Glutamatergic neuron (in vitro differentiated cells): Measurements from ENCODE around the gene QDPR. TPM values are rescaled to one million over a fixed set of nuclear protein-coding genes. Genes with fewer than 3 reads are reported as not detected.

Experiments used
- DNase-seq: peaks from one replicate; pipeline ENCODE4 v3.0.0; 2022
- H3K27ac Mint-ChIP-seq: one replicate; pipeline ENCODE4 v1.8.0; 2020; ENCODE audit warnings: mild to moderate bottlenecking, mixed read lengths, inconsistent platforms; ENCODE audit not compliant: unreplicated experiment
- H3K27me3 Mint-ChIP-seq: one replicate; pipeline ENCODE4 v1.8.0; 2020; ENCODE audit warnings: mild to moderate bottlenecking, moderate library complexity, mixed read lengths, inconsistent platforms; ENCODE audit not compliant: unreplicated experiment
- H3K36me3 Mint-ChIP-seq: one replicate; pipeline ENCODE4 v1.8.0; 2020; ENCODE audit warnings: mild to moderate bottlenecking, mixed read lengths, inconsistent platforms; ENCODE audit not compliant: unreplicated experiment
- H3K4me1 Mint-ChIP-seq: one replicate; pipeline ENCODE4 v1.8.0; 2020; ENCODE audit warnings: mild to moderate bottlenecking, low read depth, mixed read lengths, inconsistent platforms; ENCODE audit not compliant: unreplicated experiment
- H3K4me3 Mint-ChIP-seq: one replicate; pipeline ENCODE4 v1.8.0; 2020; ENCODE audit warnings: mild to moderate bottlenecking, mixed read lengths, inconsistent platforms; ENCODE audit not compliant: unreplicated experiment
- H3K9me3 Mint-ChIP-seq: one replicate; pipeline ENCODE4 v1.8.0; 2020; ENCODE audit warnings: mild to moderate bottlenecking, moderate library complexity, mixed read lengths, inconsistent platforms; ENCODE audit not compliant: unreplicated experiment
- total RNA-seq: library from RNA; stranded (reverse); fragmentation: NEBNext Ultra II Directional; extraction: Animal tissue kit (Norgen Biotek cat#: 25700); gene quantifications from one replicate; pipeline ENCODE4 v1.2.1, GENCODE V29; 2021; ENCODE audit not compliant: unreplicated experiment
- TF ChIP-seq, protein P1 (sequence below): fragments of 200-600 bp; sonication (generic); IDR thresholded peaks from one replicate; pipeline ENCODE4 v1.5.0; 2021; ENCODE audit not compliant: partially characterized antibody, unreplicated experiment

Gene QDPR
- total RNA-seq, 1 donor from 2014 or later = 31.6 TPM

DNA sequence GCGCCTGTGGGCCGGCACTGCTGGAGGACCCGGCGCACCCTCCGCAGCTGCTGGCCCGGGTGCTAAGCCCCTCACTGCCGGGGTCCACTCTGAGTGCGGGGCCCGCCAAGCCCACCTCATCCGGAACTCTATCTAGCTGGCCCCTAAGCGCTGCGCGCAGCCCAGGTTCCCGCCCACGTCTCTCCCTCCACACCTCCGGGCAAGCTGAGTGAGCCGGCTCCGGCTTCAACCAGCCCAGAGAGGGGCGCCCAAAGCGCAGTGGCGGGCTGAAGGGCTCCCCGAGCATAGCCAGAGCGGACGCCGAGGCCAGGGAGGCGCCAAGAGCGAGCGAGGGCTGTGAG lies 75.2 kb downstream of the QDPR start:
- TF ChIP-seq, protein P1, sequence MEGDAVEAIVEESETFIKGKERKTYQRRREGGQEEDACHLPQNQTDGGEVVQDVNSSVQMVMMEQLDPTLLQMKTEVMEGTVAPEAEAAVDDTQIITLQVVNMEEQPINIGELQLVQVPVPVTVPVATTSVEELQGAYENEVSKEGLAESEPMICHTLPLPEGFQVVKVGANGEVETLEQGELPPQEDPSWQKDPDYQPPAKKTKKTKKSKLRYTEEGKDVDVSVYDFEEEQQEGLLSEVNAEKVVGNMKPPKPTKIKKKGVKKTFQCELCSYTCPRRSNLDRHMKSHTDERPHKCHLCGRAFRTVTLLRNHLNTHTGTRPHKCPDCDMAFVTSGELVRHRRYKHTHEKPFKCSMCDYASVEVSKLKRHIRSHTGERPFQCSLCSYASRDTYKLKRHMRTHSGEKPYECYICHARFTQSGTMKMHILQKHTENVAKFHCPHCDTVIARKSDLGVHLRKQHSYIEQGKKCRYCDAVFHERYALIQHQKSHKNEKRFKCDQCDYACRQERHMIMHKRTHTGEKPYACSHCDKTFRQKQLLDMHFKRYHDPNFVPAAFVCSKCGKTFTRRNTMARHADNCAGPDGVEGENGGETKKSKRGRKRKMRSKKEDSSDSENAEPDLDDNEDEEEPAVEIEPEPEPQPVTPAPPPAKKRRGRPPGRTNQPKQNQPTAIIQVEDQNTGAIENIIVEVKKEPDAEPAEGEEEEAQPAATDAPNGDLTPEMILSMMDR = no peak
- no peaks in the 10 kb centered on the region for H3K4me1 Mint-ChIP-seq
- H3K36me3 Mint-ChIP-seq = no peaks in the 10 kb centered on the region
- H3K4me3 Mint-ChIP-seq = no peak overlapping the region
- no peak overlapping the region for H3K27ac Mint-ChIP-seq
- H3K9me3 Mint-ChIP-seq = peaks cover 1% of the 10 kb centered on the region
- no peak for DNase-seq
- no peaks in the 10 kb centered on the region for H3K27me3 Mint-ChIP-seq

Other genes with a start within 250 kb of the QDPR start
- not detected for gene CLRN2, start 3.1 kb upstream of the QDPR start, total RNA-seq
- gene LAP3, start 65.1 kb upstream of the QDPR start, total RNA-seq = 24.9 TPM
- 60.9 TPM for gene MED28, start 102.6 kb upstream of the QDPR start, total RNA-seq